ENCODE measurements around the gene ABTB1. TPM values are rescaled to one million over a fixed set of nuclear protein-coding genes. Genes with fewer than 3 reads are reported as not detected.

ABTB1 gene
- total RNA-seq, 1 donor from 2014 or later = 47.5 TPM

- Histone ChIP-seq H3K4me3 (no peak overlapping the region), H3K4me1 (no peaks in the 10 kb centered on the region), H3K9me3 (no peaks in the 10 kb centered on the region), H3K27me3 (no peaks in the 10 kb centered on the region), H3K36me3 (no peaks in the 10 kb centered on the region), H3K27ac (no peak overlapping the region)
- peak; percentile 19 for DNase-seq
- intact Hi-C loops (cut with DNase I) = loop anchor here (10.0 kb wide), 1 partner anchor 299 kb away; no protein-coding TSS in a partner anchor
- ATAC-seq = no peak
- no peak for TF ChIP-seq CTCF (IDR thresholded peaks at IDR 0.05)
Observed at GRCh38 chr3:127665586-127665985, 7.2 kb upstream of the ABTB1 start.

GRCh38 chr3:127666676-127667075 is 6.1 kb upstream of the ABTB1 start:
- Histone ChIP-seq H3K27ac (no peak overlapping the region), H3K9me3 (no peaks in the 10 kb centered on the region), H3K4me3 (no peak overlapping the region), H3K27me3 (no peaks in the 10 kb centered on the region), H3K4me1 (peaks cover 3% of the 10 kb centered on the region), H3K36me3 (no peaks in the 10 kb centered on the region)
- no peak for TF ChIP-seq CTCF (IDR thresholded peaks at IDR 0.05)
- peak; percentile 5 for DNase-seq
- intact Hi-C loops (cut with DNase I) = loop anchor here (10.0 kb wide), 1 partner anchor 298 kb away; no protein-coding TSS in a partner anchor
- no peak for ATAC-seq

GRCh38 chr3:127667119-127667681 is 5.6 kb upstream of the ABTB1 start:
- no peaks in the 10 kb centered on the region for H3K36me3 ChIP-seq
- H3K9me3 ChIP-seq = no peaks in the 10 kb centered on the region
- ATAC-seq = no peak
- peak; percentile 52 for DNase-seq
- H3K27ac ChIP-seq = no peak overlapping the region
- TF ChIP-seq CTCF (IDR thresholded peaks at IDR 0.05) = no peak
- no peak overlapping the region for H3K4me3 ChIP-seq
- intact Hi-C loops (cut with DNase I) = loop anchor here (10.0 kb wide), 1 partner anchor 298 kb away; no protein-coding TSS in a partner anchor
- no peaks in the 10 kb centered on the region for H3K27me3 ChIP-seq
- H3K4me1 ChIP-seq = peaks cover 7% of the 10 kb centered on the region

GRCh38 chr3:127668906-127669305 is 3.8 kb upstream of the ABTB1 start:
- no peaks in the 10 kb centered on the region for H3K9me3 ChIP-seq
- no peak for ATAC-seq
- H3K4me3 ChIP-seq = no peak overlapping the region
- no peaks in the 10 kb centered on the region for H3K36me3 ChIP-seq
- DNase-seq = peak; percentile 47
- H3K27me3 ChIP-seq = no peaks in the 10 kb centered on the region
- no peak for TF ChIP-seq CTCF (IDR thresholded peaks at IDR 0.05)
- intact Hi-C loops (cut with DNase I) = loop anchor here (10.0 kb wide), 1 partner anchor 296 kb away; no protein-coding TSS in a partner anchor
- H3K27ac ChIP-seq = no peak overlapping the region
- peaks cover 9% of the 10 kb centered on the region for H3K4me1 ChIP-seq

GRCh38 chr3:127669541-127670228 is 3.1 kb upstream of the ABTB1 start:
- H3K27me3 ChIP-seq = no peaks in the 10 kb centered on the region
- H3K4me1 ChIP-seq = peaks cover 13% of the 10 kb centered on the region
- H3K27ac ChIP-seq = no peak overlapping the region
- DNase-seq (peak; percentile 39), ATAC-seq (no peak)
- H3K9me3 ChIP-seq = no peaks in the 10 kb centered on the region
- intact Hi-C loops (cut with DNase I) = loop anchor here (10.0 kb wide), 1 partner anchor 295 kb away; no protein-coding TSS in a partner anchor
- no peak for TF ChIP-seq CTCF (IDR thresholded peaks at IDR 0.05)
- H3K4me3 ChIP-seq = no peak overlapping the region
- no peaks in the 10 kb centered on the region for H3K36me3 ChIP-seq

Measured in upper lobe of right lung (tissue), 1 donor.